HL-60/S4 (cell line): ENCODE data around the gene NKD2.

ENCODE experiments used
- in situ Hi-C: fragments of 300-500 bp; cut with MboI; formaldehyde crosslinking; loops from 2 replicates; pipeline ENCODE4 v1.14.3; 2022; ENCODE audit warnings: low sequenced_read_pairs

The NKD2 gene

DNA sequence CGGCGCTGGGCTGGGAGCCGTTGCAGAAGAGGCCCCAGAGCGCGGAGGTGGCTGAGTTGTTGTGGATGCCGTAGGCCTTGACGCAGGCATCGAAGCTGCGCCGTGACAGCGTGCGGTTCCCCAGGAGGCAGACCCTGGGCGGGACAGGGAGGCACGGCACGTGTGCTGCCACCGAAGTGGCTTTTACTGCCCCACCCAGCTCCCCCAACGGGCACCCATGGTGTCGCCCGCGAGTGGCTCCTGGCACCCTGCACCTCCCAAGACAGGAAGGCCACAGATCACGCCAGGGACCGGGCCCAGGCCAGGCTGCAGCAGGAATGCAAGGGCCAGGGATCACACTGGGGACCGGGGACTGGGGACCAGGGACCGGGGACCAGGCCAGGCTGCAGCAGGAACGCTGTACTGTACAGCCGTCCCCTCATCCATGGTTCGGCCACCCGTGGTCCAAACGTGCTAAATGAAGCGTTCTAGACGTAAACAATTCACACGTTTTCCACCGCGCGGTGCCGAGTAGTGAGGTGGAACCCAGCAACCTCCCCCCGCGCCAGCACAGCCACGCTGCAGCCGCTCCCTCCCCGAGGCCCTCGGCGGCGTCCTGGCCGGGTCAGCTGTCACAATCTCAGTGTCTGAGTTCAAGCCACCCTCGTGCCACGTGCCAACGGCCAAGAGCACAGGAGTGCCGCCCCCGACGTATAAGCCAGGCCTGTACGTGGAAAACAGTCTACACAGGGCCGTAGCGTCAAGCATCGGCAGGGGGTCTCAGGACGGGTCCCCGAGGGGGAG is 75.4 kb downstream of the NKD2 start:
- in situ Hi-C loops, result no loop called here

DNA sequence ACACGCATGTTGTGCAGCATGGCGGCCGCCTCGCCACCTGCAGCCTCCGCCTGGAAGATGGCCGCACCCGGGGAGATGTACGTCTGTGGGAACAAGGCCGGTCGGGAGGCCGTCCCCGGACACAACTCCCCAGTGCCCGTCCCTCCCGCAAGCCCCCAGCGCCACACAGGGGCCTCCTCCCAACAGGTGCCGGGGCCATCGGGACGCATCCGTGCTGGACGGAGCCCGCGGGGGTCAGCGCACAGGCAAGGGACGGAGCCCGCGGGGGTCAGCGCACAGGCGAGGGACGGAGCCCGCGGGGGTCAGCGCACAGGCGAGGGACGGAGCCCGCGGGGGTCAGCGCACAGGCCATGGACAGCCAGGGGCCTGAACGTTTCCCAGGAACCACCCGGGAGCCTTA is 76.8 kb downstream of the NKD2 start:
- in situ Hi-C loops, result no loop called here

DNA sequence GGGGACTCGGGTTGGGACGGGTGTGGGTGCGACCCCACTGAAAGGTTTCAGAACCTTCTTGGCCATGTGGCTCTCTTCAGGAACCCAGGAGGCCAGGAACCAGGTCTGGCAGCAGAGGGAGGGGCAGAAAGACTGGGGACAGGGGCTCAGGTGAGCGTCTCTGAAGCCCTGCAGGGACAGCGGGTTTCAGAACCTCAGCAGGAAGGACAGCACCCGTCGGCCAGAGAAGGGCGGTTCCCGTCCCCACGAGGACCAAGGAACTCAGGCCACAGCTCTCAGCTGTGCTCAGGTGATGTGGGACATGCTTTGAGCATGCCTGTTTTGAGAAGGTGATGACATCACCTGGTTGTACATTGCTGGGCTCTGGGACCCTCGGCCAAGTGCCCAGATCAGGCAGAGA is 77.5 kb downstream of the NKD2 start:
- in situ Hi-C loops, result no loop called here

DNA sequence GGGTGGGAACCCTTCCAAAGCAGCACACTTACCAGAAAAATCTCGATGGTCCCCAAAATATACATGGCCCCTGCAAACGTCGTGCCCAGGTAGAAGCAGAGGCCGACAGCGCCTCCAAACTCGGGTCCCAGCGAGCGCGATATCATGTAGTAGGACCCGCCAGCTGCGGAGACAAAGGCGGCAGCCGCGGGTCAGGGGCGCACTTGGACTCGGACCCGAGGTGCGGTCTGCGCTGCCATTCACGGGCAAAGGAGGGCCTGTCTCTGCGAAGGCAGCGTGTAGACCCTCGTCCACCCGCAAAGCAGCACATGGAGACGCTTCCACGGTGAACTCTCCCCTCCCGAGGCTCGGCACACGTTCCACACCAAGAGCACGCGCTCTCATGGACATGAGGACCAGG is 78.3 kb downstream of the NKD2 start:
- in situ Hi-C loops, result no loop called here

DNA sequence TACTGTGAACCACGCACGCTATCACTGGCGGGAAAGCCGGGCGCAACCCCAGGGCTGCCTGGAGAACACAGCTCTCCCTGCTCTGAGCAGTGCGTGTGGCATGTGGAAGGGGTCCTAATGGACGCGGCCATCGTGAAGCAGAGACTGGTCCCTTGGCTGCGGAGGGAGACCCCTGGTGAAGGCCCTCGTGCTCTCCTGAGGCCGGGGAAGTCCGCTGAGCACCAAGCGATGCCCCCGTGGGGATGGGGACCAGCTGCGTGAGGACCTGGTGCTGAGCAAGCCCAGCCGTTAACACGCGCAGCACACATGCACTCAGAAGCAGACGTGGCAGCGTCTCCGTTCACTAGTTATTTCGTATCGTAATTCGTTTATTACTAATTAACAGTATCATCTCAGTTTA is 78.8 kb downstream of the NKD2 start:
- in situ Hi-C loops, result no loop called here

DNA sequence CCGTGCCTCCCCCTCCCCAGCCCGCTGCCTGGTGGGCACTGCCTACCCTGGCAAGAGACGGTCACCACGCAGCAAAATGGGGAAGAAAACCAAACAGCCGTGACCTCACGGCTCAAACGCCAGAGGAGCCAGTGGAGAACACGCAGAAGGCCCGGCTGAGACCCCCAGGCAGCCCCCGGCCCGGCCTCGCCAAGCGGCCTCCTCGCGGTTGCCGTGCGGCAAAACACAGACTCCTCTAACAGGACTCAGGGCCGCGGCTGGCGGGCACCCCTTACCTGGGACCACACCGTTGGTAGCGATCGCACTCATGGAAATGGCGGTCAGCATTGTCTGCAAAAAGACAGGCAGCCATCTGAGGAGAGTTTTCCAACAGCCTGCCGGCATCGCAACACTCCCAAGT is 79.4 kb downstream of the NKD2 start:
- in situ Hi-C loops, result no loop called here
